DND-41 (cell line): Measurements from ENCODE around the gene MAN2C1.

ENCODE experiments used
- ATAC-seq: fragments of 200-7000 bp; cut with Tn5 transposase; 3 replicates; pipeline ENCODE4 v1.9.1; 2021; ENCODE audit warnings: low read depth; ENCODE audit not compliant: insufficient read depth
- DNase-seq: peaks from one replicate; pipeline ENCODE4 v3.0.0-alpha.2; 2020
- H2AFZ ChIP-seq: 2 replicates; pipeline ENCODE4 v1.6.0; 2012; ENCODE audit warnings: low read depth, low read length
- H3K27ac ChIP-seq: 2 replicates; pipeline ENCODE4 v1.5.1; 2012; ENCODE audit warnings: low read length, inconsistent platforms
- H3K27me3 ChIP-seq: fragments of 200-600 bp; sonication (generic); 2 replicates; pipeline ENCODE4 v1.6.0; 2012; ENCODE audit warnings: low read length, mild to moderate bottlenecking, inconsistent platforms; ENCODE audit not compliant: insufficient read depth, poor library complexity
- H3K36me3 ChIP-seq: 2 replicates; pipeline ENCODE4 v1.5.1; 2012; ENCODE audit warnings: low read length, inconsistent platforms; ENCODE audit not compliant: insufficient read depth
- H3K4me1 ChIP-seq: 2 replicates; pipeline ENCODE4 v1.5.1; 2012; ENCODE audit warnings: mild to moderate bottlenecking, low read length; ENCODE audit not compliant: insufficient read depth
- H3K4me2 ChIP-seq: 2 replicates; pipeline ENCODE4 v1.6.0; 2012; ENCODE audit warnings: mild to moderate bottlenecking, moderate library complexity, low read length, inconsistent platforms; ENCODE audit not compliant: insufficient read depth
- H3K4me3 ChIP-seq, 2 experiments: fragments of 200-600 bp in 1 of 2; shearing (Covaris generic) in 1 of 2; 2 replicates each; pipeline ENCODE4 v1.5.1; 2012 to 2016; ENCODE audit warnings: inconsistent platforms in 2 of 2, low read length in 2 of 2, mild to moderate bottlenecking in 2 of 2, low read depth in 1 of 2, moderate library complexity in 1 of 2
- H3K79me2 ChIP-seq: 2 replicates; pipeline ENCODE4 v1.6.0; 2012; ENCODE audit warnings: low read length, inconsistent platforms; ENCODE audit not compliant: insufficient read depth
- H3K9ac ChIP-seq: 2 replicates; pipeline ENCODE4 v1.6.0; 2012; ENCODE audit warnings: low read depth, mild to moderate bottlenecking, inconsistent platforms, low read length, moderate library complexity
- H3K9me3 ChIP-seq: 2 replicates; pipeline ENCODE4 v1.5.1; 2012; ENCODE audit warnings: low read length, moderate library complexity, mild to moderate bottlenecking, inconsistent platforms; ENCODE audit not compliant: insufficient read depth, severe bottlenecking
- H4K20me1 ChIP-seq: 2 replicates; pipeline ENCODE4 v1.6.0; 2012; ENCODE audit warnings: low read length; ENCODE audit not compliant: insufficient read depth
- CTCF ChIP-seq: IDR thresholded peaks from 2 replicates; pipeline ENCODE4 v1.5.1; 2012; ENCODE audit warnings: borderline replicate concordance, low read length, moderate library complexity, mild to moderate bottlenecking; ENCODE audit not compliant: poor library complexity, severe bottlenecking; ENCODE audit errors: extremely low read depth
- EZH2 ChIP-seq: IDR thresholded peaks from 3 replicates; pipeline ENCODE4 v1.6.1; 2012; ENCODE audit warnings: borderline replicate concordance, low read depth, mild to moderate bottlenecking, moderate library complexity, low read length, inconsistent platforms; ENCODE audit not compliant: severe bottlenecking

Gene MAN2C1

GRCh38 chr15:75359537-75360250, 8.7 kb downstream of the MAN2C1 start:
- Histone ChIP-seq H3K36me3 (peaks cover 67% of the 10 kb centered on the region), H3K4me2 (no peak overlapping the region), H3K27ac (no peak overlapping the region), H2AFZ (no peak overlapping the region), H4K20me1 (peaks cover 3% of the 10 kb centered on the region; the same call in 1 of the 2 replicates), H3K9ac (no peak overlapping the region), H3K27me3 (no peaks in the 10 kb centered on the region), H3K4me1 (no peaks in the 10 kb centered on the region), H3K4me3 (no peak overlapping the region), H3K79me2 (no peaks in the 10 kb centered on the region), H3K9me3 (no peaks in the 10 kb centered on the region)
- TF ChIP-seq EZH2 (no peak), CTCF (no peak)
- ATAC-seq (no peak), DNase-seq (no peak)

DNA sequence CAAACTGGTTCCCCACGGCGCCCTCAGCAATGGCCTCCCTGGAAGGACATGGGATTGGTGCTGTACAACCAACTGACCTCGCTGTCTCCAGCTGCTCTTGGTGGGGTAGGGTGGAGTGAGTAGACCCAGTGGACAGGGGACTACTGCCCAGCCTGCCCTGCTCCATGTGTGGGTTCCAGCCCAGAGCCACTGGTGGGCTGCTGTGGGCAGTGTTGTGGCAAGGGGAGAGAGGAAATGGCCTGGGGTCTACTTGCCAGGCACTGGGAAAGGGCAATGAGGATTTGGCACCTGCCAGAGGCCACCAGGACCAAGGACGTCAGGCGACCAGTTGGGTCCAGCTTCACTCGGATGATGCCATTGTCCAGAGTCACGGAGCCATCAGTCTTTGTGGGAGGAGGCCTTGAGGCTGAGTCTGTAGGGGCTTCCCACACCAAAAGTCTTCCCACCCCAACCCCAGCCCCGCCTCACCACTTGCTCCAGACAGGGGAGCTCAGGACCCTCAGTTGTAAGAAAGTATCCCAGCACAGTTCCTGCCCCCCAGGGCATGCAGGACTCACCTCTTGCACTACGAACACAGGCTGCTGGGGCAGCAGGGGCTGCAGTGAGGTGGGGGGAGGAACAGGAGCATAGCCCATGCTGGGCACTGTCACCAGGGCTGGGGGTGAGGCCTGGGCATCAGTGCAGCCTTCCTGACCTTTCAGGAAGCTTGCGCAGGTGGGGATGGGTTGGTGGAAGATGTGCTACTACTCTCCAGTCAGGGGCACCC, 9.5 kb downstream of the MAN2C1 start:
- TF ChIP-seq EZH2 (no peak), CTCF (no peak)
- DNase-seq = no peak

GRCh38 chr15:75357976-75358673, 10.3 kb downstream of the MAN2C1 start:
- Histone ChIP-seq H3K4me2 (no peak overlapping the region), H3K27me3 (no peaks in the 10 kb centered on the region), H3K9me3 (no peaks in the 10 kb centered on the region), H3K4me3 (no peak overlapping the region), H3K79me2 (no peaks in the 10 kb centered on the region), H3K27ac (no peak overlapping the region), H3K36me3 (peaks cover 60% of the 10 kb centered on the region), H3K4me1 (no peaks in the 10 kb centered on the region), H2AFZ (no peak overlapping the region), H4K20me1 (no peaks in the 10 kb centered on the region; the same call in 1 of the 2 replicates), H3K9ac (no peak overlapping the region)
- no peak for ATAC-seq
- TF ChIP-seq EZH2 = no peak
- TF ChIP-seq CTCF = no peak
- DNase-seq = no peak

More for the DNA sequence above, 9.5 kb downstream of the MAN2C1 start:
- Histone ChIP-seq H3K36me3 (peaks cover 60% of the 10 kb centered on the region), H2AFZ (no peak overlapping the region), H3K27ac (no peak overlapping the region), H3K4me2 (no peak overlapping the region), H3K79me2 (no peaks in the 10 kb centered on the region), H3K4me1 (no peaks in the 10 kb centered on the region), H3K4me3 (no peak overlapping the region), H3K9me3 (no peaks in the 10 kb centered on the region), H3K9ac (no peak overlapping the region), H3K27me3 (no peaks in the 10 kb centered on the region), H4K20me1 (peaks cover 1% of the 10 kb centered on the region; the same call in 1 of the 2 replicates)
- ATAC-seq = no peak
